GM11168 (cell line): ENCODE measurements around the gene CUEDC2.

Source experiments
- in situ Hi-C: fragments of 300-500 bp; cut with MboI; formaldehyde crosslinking; loops from one replicate; pipeline ENCODE4 v1.12.0; 2022; ENCODE audit warnings: low sequenced_read_pairs; ENCODE audit not compliant: unreplicated experiment

The CUEDC2 gene

DNA sequence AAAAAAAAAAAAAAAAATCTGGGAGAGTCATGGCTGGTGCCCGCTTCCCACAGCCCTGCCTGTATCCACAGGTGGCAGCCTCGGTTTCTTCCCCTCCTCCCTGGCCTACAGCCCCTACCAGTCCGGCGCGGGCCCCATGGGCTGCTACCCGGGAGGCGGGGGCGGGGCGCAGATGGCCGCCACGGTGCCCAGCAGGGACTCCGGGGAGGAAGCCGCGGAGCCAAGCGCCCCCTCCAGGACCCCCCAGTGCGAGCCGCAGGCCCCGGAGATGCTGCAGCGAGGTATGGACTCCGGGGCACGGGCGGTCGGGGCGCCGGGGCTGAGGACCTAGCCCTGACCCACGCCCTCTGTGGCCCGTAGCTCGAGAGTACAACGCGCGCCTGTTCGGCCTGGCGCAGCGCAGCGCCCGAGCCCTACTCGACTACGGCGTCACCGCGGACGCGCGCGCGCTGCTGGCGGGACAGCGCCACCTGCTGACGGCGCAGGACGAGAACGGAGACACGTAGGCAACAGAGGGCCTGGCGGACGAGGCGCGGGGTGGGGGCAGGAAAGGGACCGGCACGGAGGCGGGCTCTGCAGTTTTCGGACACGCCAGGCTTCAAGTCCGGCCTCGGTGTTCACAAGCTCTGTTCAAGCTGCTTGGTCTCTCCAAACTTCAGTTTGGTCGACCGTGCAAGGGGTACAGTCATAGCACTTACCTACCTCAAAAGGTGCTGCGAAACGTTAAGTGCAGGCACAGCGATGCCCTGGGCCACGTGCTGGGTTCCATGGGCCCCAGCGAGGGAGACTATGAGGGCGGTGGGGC lies 33.0 kb downstream of the CUEDC2 start:
- in situ Hi-C loops, result no loop called here

DNA sequence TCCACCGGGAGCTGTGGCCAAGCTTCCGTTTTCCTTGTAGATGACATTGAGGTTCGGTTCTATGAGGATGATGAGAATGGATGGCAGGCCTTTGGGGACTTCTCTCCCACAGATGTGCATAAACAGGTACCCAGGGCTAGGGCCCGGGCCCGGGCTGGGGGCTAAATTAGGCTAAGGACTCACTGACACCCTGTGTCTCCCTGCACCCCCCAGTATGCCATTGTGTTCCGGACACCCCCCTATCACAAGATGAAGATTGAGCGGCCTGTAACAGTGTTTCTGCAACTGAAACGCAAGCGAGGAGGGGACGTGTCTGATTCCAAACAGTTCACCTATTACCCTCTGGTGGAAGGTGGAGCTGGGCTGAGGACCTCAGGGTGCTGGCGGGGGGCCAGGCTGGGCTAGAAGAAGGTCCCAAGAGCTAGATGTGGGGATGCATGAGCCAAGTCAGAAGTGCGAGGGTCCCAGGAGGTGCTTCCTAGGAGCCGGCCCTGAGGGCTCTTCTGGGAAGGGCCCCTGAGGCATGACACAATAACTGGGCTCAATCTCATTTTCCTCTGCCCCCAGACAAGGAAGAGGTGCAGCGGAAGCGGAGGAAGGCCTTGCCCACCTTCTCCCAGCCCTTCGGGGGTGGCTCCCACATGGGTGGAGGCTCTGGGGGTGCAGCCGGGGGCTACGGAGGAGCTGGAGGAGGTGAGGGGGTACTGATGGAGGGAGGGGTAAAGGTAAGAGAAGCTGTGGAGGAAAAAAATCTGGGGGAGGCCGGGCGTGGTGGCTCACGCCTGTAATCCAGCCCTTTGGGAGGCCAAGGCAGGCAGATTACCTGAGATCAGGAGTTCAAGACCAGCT lies 34.0 kb downstream of the CUEDC2 start:
- in situ Hi-C loops, result no loop called here

DNA sequence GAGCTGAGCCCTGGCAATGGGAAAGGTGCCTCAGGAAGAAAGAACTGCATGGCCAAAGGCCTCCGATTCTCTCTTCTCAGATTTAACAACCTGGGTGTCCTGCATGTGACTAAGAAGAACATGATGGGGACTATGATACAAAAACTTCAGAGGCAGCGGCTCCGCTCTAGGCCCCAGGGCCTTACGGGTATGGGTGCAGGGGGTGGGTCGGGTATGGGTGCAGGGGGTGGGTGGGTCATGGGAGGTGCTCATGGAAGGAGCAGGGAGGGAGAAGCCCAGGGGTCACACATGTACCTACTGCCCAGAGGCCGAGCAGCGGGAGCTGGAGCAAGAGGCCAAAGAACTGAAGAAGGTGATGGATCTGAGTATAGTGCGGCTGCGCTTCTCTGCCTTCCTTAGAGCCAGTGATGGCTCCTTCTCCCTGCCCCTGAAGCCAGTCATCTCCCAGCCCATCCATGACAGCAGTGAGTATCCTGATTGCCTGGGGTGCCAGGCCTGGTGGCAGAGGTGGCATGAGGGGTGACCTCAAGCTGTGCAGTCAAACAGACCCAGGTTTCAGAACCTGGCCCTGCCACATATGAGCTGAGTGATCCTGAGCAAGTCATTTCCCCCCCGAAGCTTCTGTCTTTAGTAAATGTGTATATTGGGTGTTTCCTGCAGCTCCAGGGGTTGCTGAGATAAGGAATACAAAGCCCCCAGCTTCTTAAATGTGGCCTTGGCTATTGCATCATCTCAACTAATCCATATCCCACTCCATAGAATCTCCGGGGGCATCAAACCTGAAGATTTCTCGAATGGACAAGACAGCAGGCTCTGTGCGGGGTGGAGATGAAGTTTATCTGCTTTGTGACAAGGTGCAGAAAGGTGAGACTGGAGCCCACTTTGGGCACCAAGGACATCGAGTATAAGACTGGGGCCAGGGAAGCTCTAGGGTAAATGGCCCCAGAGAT lies 34.9 kb downstream of the CUEDC2 start:
- in situ Hi-C loops, result no loop called here

DNA sequence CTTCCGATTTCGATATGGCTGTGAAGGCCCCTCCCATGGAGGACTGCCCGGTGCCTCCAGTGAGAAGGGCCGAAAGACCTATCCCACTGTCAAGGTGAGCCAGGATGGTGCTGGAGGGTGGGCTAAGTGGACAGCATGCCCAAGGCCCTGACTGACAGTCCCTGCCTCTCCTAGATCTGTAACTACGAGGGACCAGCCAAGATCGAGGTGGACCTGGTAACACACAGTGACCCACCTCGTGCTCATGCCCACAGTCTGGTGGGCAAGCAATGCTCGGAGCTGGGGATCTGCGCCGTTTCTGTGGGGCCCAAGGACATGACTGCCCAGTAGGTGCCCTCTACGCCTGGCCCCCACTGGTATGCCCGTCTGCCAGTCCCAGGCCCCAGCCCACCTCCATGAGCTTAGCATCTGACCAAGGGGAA lies 35.6 kb downstream of the CUEDC2 start:
- in situ Hi-C loops, result no loop called here

DNA sequence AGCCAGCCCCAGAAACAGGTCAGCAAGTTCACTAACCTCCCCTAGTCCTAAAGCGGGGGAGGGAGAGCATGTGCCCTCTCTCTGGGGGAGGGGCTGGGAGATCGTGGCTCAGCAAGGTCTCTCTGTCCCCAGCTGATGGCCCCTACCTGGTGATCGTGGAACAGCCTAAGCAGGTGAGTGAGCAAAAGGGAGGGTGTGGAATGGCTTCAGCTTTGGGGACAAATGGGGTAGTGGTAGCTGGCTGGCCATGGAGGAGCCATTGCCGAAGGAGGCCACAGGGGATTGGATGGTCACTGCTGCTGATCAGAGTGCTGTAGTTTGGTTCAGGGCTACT lies 36.1 kb downstream of the CUEDC2 start:
- in situ Hi-C loops, result no loop called here

DNA sequence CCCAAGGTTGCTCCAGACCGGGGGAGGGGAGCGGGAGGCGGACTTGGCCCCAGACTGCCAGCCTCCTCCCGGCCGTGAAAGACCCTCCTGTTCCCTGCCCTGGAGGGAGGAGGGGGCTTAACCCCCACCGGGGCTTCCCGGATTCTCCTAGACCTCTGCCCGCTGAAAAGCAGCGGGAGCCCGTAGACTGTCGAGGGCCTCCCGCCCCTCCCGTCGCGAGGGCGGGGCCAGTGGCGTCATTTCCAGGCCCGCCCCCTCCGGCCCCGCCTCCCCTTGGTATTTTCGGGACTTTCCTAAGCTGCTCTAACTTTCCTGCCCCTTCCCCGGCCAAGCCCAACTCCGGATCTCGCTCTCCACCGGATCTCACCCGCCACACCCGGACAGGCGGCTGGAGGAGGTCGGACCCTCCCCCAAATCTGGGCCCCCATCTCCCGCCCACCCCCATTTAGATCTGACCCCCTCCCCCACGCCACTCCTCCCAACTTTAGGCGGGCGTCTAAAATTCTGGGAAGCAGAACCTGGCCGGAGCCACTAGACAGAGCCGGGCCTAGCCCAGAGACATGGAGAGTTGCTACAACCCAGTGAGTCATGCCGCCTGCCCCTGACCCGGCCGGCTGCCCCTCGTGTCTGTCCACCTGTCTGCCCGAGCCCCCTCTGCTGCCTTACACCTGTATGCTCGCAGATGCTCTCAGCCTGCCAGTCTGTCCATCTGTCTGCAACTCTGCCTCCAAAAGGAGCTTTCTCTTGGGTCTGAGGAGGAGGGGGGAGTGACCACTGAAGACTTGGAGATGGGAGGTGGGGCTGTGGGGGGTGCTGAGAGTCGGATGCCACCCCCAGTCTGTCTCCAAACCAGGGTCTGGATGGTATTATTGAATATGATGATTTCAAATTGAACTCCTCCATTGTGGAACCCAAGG lies 36.7 kb downstream of the CUEDC2 start, which contains the start of gene NFKB2:
TSS of gene NFKB2 (plus strand) at position 306 of the 917 bp plus-strand sequence. CDS start at position 561, 255 bp downstream.
- in situ Hi-C loops, result no loop called here

DNA sequence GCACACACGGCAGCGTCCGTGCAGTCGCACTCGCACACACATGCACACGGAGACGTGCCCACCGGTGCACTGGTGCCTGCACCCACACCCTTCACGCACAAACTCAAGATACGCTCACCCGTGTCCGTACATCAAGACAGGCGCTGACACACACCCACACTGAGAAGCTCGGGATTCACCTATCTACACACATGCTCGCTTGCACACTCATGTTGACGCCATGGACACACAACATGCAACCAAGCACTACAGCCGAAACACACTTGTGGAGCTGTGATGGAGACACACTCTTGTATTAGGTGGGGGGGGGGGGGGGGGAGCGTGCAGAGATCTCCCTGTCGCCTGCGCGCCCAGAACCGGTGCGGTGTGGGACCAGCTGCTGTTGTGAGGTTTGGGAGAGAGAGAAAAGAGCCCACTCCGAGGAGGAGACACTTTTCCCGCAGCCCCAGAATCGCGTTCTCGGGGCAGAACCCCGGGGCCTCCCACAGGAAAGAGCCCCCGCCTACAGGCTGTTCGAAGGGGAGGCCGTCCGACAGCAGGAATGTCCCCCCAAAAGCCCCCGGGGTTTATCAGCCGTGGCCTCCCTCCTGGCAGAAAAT lies 37.5 kb downstream of the CUEDC2 start:
- in situ Hi-C loops, result no loop called here

DNA sequence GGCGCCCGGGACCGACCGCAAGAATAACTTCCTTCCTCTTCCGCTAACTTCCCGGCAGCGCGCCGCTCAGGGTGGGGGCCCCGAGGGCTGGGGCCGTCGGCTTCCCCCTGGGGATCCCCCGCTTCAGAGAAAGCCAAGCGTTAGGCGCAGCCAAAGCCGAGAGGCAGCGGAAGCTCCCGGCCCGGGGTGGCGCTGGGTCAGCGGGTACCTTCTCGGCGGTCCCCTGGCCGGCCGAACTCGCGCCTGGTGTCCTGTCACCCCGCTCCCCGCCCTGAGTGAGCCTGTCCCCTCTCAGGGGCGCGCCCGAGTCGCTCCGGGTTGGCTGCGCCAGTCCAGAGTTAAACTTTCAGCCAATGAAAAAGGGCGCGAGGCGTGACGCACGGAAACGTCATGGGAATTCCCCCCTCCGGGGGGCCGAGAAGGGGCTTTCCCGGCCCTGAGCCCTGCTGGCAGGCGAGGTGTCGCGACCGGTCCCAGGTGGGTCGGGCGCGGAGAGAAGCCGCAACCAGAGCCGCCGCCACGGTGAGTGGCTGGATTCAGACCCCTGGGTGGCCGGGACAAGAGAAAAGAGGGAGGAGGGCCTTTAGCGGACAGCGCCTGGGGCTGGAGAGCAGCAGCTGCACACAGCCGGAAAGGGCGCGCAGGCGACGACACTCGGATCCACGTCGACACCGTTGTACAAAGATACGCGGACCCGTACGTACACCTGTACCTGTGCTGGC lies 38.1 kb downstream of the CUEDC2 start:
- in situ Hi-C loops, result no loop called here

DNA sequence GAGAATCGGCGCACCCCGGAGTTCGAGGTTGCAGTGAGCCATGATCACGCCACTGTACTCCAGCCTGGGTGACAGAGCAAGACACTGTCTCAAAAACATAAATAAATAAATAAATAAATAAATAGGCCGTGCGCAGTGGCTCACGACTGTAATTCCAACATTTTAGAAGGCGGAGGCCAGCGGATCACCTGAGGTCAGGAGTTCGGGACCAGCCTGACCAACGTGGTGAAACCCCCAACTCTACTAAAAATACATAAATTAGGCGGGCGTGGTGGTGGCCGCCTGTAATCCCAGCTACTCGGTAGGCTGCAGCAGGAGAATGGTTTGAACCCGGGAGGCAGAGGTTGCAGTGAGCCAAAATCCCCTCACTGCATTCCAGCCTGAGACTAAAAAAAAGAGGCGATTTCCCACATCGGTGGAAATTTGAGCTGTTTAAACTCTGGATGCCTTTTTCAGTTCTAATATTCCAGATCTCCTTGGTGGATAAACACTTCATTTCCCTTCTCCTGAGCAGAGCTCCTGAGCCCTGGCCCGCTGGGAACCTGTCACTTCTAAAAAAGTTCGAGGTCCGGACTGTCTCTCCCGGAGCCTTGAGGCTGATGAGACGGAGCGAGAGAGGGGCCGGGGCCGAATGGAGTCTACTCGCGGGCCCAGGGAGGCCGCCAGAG lies 38.8 kb downstream of the CUEDC2 start:
- in situ Hi-C loops, result no loop called here

DNA sequence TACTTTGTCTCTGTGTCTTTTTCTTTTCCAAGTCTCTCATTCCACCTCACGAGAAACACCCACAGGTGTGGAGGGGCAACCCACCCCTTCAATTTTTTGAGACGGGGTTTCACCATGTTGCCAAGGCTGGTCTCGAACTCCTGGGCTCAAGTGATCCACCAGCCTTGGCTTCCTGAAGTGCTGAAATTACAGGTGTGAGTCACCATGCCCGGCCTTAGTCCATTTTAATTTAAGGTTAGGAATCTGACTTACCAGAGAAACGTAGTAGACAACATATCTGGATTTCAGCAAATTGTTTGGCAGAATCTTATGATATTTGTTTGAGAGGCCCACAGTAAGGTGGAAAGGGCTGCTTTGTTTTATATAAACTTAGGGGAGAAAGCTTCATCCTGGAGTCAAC lies 40.1 kb downstream of the CUEDC2 start:
- in situ Hi-C loops, result no loop called here

DNA sequence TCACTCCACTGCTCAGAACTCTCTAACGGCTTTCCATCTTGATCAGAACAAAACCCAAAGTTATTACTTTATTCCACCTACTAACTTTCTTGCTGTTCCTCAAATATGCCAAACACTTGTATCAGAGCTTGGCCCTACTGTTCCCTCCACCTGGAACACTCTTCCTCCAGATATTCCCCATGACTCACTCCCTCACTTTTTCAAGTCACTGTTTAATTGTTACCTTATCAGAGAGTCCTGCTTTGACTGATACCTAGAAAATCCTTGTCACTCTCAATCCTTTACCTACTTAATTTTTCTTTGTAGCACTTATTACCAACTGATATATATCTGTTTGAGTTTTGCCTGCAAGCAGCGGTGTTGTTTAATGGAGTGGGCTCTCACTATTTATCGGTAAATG lies 42.5 kb downstream of the CUEDC2 start:
- in situ Hi-C loops, result no loop called here

DNA sequence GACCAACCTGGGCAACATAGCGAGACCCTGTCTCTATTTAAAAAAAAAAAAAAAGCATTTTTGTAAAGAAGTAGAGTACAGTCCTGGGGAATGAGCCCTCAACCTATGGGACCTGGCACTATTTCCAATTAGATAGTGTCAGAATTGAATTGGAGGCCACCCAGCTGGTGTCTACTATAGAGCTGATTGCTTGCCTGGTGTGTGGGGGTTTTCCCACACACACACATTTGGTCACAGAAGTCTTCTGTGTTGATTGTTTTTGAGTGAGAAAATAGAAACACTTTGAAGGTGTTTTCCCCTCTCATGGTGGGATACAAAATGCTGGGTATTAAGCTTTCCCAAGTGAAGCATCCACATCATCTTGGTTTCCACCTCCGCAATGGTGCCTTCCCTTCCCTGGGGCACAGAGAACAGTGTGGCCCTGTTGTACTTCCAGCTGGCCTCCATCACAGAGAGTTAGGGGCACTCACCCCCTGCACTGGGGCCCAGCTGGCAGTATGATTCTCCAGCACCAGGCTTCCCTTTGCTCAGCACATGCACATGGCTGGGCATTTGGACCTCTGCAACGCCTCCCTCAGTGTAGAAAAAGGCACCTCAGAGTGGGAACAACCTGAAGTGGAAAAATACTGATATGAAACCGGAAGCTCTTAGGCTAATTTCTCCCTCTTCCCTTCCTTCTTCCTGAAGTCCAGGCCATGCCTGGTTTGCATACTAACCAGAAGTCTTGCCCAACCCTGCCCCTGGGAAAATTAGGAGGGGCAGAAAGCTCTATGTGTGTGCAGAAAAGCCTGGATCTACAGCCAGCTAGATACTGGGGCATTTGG lies 47.6 kb downstream of the CUEDC2 start:
- in situ Hi-C loops, result no loop called here

DNA sequence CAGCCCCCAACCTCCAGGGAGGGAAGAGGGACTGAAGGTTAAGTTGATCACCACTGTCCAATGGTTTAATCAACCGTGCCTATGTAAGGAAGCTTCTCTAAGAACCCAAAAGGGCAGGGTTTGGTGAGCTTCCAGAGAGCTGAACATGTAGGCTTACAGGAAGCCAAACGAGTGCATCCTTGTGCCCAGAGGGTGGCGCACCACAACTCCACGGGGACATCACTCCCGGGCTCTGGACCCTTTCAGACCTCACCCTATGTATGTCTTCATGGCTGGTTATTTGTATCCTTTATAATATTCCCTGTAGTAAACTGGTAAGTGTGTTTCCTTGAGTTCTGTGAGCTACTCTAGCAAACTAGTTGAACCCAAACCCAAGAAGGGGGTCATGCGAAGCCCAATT lies 48.3 kb downstream of the CUEDC2 start:
- in situ Hi-C loops, result no loop called here

DNA sequence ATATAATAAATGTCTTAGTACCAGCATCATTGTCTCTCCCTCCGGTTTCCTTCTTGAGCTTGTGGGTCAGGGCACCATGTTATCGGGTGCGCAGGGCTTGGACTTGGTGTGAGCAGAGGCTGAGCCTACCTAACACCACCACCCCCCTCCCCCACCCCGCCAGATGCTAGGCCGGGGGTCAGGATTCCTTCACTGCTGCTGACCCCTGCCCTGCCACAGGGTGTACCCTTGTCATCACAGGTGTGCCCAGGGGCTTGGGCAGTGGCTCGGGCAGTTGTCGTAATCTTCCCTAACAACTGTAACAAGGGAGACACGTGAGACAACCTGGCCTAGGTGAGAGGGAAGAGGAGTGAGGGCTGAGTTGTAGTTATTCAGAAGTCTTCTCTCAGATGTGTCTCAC lies 49.5 kb downstream of the CUEDC2 start:
- in situ Hi-C loops, result no loop called here

DNA sequence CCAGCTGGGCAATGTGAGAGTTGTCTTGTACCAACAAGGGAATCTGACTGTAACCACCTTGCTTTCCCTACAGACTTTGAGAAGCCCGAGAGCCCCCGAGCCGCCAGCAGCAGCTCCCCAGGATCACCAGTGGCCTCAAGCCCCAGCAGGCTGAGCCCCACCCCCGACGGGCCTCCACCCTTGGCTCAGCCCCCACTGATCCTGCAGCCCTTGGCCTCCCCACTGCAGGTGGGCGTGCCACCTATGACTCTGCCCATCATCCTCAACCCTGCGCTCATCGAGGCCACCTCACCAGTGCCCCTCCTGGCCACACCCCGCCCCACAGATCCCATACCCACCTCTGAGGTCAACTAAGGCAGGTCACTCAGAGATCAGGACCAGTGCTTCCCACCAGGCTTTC lies 50.4 kb downstream of the CUEDC2 start:
- in situ Hi-C loops, result no loop called here

DNA sequence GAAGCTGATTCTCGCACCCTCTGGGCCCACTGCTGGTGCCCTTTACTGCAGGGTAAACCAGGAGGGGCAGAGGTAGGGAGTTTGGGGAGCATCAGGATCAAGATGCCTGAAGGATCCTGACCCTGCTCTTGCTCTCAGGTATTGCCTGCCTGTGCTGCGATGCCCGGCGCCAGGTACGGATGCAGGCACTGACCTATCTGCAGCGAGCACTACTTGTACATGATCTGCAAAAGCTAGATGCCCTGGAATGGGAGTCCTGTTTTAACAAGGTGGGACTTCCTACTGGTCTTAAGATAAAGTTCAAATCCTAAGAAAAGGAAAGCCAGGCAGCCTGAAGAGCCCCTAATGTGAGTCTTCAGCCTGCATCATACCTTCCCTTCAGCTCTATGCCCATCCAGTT lies 53.0 kb downstream of the CUEDC2 start:
- in situ Hi-C loops, result no loop called here

DNA sequence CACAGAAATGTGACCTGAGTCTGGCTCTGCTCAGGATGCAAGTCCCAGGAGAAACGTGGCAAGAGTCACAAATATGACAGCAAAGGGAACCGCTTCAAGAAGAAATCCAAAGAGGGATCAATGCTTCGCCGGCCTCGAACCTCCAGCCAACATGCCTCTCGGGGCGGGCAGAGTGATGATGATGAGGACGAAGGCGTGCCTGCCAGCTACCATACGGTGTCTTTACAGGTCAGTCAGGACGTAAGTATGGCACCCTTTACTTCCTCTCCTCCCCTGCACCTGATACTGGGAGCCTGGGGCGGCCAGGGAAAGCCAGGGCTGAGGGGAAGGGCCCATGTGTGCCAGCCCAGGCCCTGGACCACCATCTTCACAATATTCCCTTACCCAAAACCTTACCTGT lies 55.5 kb downstream of the CUEDC2 start:
- in situ Hi-C loops, result no loop called here
